NCI-H2171 treated with DMSO at 0.1 percent for 48 hours (cell line): Measurements from ENCODE around the gene TULP4.

ENCODE experiments used
- DNase-seq: peaks from one replicate; lab custom pipeline; 2025; lab: John Stamatoyannopoulos, UW

The TULP4 gene

GRCh38 chr6:158418501-158418900 lies 106.2 kb downstream of the TULP4 start:
- no peak for DNase-seq

GRCh38 chr6:158419339-158419909 lies 107.2 kb downstream of the TULP4 start:
- no peak for DNase-seq

- no peak for DNase-seq
Measured at GRCh38 chr6:158421381-158421780, 109.1 kb downstream of the TULP4 start.

- DNase-seq = no peak
Measured at GRCh38 chr6:158422629-158423238, 110.5 kb downstream of the TULP4 start.

GRCh38 chr6:158431036-158431435 lies 118.8 kb downstream of the TULP4 start:
- peak; percentile 30 for DNase-seq

- DNase-seq = no peak
Measured at GRCh38 chr6:158431560-158431959, 119.3 kb downstream of the TULP4 start.

- no peak for DNase-seq
Measured at GRCh38 chr6:158437571-158437970, 125.3 kb downstream of the TULP4 start.

- DNase-seq = no peak
Measured at GRCh38 chr6:158438226-158438625, 126.0 kb downstream of the TULP4 start.

- no peak for DNase-seq
Measured at GRCh38 chr6:158439255-158439654, 127.0 kb downstream of the TULP4 start.

GRCh38 chr6:158441716-158442215 lies 129.5 kb downstream of the TULP4 start:
- DNase-seq = no peak

- DNase-seq = no peak
Measured at GRCh38 chr6:158442306-158442705, 130.0 kb downstream of the TULP4 start.

GRCh38 chr6:158445426-158446085 lies 133.3 kb downstream of the TULP4 start:
- DNase-seq = no peak

- no peak for DNase-seq
Measured at GRCh38 chr6:158448856-158449255, 136.6 kb downstream of the TULP4 start.

GRCh38 chr6:158452191-158452590 lies 139.9 kb downstream of the TULP4 start:
- peak; percentile 58 for DNase-seq

- DNase-seq = no peak
Measured at GRCh38 chr6:158457131-158457530, 144.9 kb downstream of the TULP4 start.

GRCh38 chr6:158457616-158458278 lies 145.5 kb downstream of the TULP4 start:
- DNase-seq = peak; percentile 67

- DNase-seq = no peak
Measured at GRCh38 chr6:158459726-158460125, 147.5 kb downstream of the TULP4 start.

- no peak for DNase-seq
Measured at GRCh38 chr6:158460602-158461169, 148.4 kb downstream of the TULP4 start.

- no peak for DNase-seq
Measured at GRCh38 chr6:158461954-158462353, 149.7 kb downstream of the TULP4 start.

- no peak for DNase-seq
Measured at GRCh38 chr6:158464483-158464882, 152.2 kb downstream of the TULP4 start.

- DNase-seq = no peak
Measured at GRCh38 chr6:158465257-158465656, 153.0 kb downstream of the TULP4 start.

- DNase-seq = no peak
Measured at GRCh38 chr6:158465747-158466146, 153.5 kb downstream of the TULP4 start.
